ENCODE measurements around the gene PHF23. TPM values are rescaled to one million over a fixed set of nuclear protein-coding genes. Genes with fewer than 3 reads are reported as not detected.
A peak's percentile ranks its signal among the peaks of the same experiment; 100 is the strongest.

Gene PHF23
- total and polyA plus RNA-seq, 9 of the 15 experiments (the other 6 are each of a cell fraction or from before 2014, with no cell fraction given) = 7.4 to 87.5 (median 33.7) TPM

- TF ChIP-seq, protein P1, sequence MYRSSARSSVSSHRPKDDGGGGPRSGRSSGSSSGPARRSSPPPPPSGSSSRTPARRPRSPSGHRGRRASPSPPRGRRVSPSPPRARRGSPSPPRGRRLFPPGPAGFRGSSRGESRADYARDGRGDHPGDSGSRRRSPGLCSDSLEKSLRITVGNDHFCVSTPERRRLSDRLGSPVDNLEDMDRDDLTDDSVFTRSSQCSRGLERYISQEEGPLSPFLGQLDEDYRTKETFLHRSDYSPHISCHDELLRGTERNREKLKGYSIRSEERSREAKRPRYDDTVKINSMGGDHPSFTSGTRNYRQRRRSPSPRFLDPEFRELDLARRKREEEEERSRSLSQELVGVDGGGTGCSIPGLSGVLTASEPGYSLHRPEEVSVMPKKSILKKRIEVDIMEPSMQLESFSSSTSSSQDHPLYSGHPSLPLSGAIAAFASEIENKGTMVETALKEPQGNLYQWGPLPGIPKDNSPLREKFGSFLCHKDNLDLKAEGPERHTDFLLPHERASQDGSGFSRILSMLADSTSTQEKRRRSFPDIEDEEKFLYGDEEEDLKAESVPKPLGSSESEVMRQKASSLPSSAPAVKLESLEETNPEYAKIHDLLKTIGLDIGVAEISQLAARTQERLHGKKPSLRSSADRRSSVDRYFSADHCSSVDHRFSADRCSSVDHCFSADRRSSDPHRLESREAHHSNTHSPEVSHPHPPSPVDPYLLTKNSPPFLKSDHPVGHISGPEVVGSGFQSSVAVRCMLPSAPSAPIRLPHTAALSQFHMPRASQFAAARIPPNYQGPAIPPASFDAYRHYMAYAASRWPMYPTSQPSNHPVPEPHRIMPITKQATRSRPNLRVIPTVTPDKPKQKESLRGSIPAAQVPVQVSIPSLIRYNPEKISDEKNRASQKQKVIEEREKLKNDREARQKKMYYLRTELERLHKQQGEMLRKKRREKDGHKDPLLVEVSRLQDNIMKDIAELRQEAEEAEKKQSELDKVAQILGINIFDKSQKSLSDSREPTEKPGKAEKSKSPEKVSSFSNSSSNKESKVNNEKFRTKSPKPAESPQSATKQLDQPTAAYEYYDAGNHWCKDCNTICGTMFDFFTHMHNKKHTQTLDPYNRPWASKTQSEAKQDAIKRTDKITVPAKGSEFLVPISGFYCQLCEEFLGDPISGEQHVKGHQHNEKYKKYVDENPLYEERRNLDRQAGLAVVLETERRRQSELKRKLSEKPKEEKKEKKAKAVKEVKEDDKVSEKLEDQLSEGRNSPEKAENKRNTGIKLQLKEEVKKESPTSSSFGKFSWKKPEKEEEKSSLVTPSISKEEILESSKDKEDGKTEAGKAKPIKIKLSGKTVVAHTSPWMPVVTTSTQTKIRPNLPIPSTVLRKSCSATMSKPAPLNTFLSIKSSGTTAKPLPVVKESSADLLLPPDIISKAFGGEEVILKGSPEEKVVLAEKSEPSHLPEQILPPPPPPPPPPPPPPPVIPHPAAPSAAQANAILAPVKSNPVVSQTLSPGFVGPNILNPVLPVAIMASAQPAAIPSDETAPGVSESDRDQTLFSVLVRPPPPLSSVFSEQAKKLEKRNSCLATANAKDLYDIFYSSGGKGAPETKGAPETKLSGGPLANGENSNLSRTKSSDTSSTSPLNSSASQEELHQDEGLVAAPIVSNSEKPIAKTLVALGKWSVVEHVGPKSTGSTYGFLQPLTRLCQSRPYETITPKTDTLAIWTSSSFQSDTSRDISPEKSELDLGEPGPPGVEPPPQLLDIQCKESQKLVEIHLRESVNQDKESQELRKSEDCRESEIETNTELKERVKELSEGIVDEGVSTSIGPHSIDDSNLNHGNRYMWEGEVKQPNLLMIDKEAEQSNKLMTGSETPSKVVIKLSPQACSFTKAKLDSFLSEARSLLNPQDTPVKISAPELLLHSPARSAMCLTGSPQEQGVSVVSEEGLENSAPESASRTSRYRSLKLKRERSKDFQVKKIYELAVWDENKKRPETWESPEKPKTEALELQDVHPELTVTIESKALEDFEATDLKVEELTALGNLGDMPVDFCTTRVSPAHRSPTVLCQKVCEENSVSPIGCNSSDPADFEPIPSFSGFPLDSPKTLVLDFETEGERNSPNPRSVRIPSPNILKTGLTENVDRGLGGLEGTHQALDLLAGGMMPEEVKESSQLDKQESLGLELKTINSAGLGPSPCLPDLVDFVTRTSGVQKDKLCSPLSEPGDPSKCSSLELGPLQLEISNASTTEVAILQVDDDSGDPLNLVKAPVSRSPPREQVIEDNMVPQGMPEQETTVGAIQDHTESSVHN (IDR thresholded peaks at IDR 0.05; ENCODE audit: borderline replicate concordance in 1 of 2, low read depth in 1 of 2) = no peak
- TF ChIP-seq NFATC3 (IDR thresholded peaks at IDR 0.05) (no peak), CTBP1 (IDR thresholded peaks at IDR 0.05; ENCODE audit: borderline replicate concordance) (peak; percentile 28; the same call in 1 of the 2 replicates), CBX8 (IDR thresholded peaks at IDR 0.05; ENCODE audit: borderline replicate concordance, extremely low read depth, low read depth, low read length, poor library complexity, severe bottlenecking) (no peak), SAFB2 (IDR thresholded peaks at IDR 0.05; ENCODE audit: borderline replicate concordance, low read depth, low read length, severe bottlenecking) (no peak), NUFIP1 (IDR thresholded peaks at IDR 0.05; ENCODE audit: partially characterized antibody) (no peak), MCM7 (IDR thresholded peaks at IDR 0.05) (no peak), MTA3 (IDR thresholded peaks at IDR 0.05; ENCODE audit: borderline replicate concordance) (peak; percentile 85; the same call in 1 of the 2 replicates), HDAC1 (IDR thresholded peaks at IDR 0.05) (peak in 1 of 2 experiments; percentile 89; a peak in 2 of 4 replicates), FOXO4 (CRISPR knock-in tag; IDR thresholded peaks at IDR 0.05) (no peak; the same call in 1 of the 2 replicates), ZNF766 (CRISPR knock-in tag; conservative IDR thresholded peaks at IDR 0.05) (no peak), GTF2A2 (tag; IDR thresholded peaks at IDR 0.05) (no peak), ZBTB8A (IDR thresholded peaks at IDR 0.05; ENCODE audit: partially characterized antibody) (no peak), JUNB (CRISPR knock-in tag; conservative IDR thresholded peaks at IDR 0.05) (0 out of 2 replicates have a peak, but pooled peaks have one; percentile 12)
- TF ChIP-seq, protein P2, sequence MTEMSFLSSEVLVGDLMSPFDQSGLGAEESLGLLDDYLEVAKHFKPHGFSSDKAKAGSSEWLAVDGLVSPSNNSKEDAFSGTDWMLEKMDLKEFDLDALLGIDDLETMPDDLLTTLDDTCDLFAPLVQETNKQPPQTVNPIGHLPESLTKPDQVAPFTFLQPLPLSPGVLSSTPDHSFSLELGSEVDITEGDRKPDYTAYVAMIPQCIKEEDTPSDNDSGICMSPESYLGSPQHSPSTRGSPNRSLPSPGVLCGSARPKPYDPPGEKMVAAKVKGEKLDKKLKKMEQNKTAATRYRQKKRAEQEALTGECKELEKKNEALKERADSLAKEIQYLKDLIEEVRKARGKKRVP (CRISPR knock-in tag; IDR thresholded peaks at IDR 0.05) = 0 out of 2 replicates have a peak, but pooled peaks have one; percentile 58
These were observed 4.9 kb downstream of the PHF23 start, which contains the start of gene DVL2 (continued) for GRCh38 chr17:7234083-7234951.

Measured in K562 (cell line).